ENCODE data around the gene RAPGEF1.
A peak's percentile ranks its signal among the peaks of the same experiment; 100 is the strongest.
"Not testable (repeated sequence)": the region's sequence is repeated elsewhere in the genome, so short reads cannot be mapped to it uniquely, and the experiment has no call there.

The RAPGEF1 gene

DNA sequence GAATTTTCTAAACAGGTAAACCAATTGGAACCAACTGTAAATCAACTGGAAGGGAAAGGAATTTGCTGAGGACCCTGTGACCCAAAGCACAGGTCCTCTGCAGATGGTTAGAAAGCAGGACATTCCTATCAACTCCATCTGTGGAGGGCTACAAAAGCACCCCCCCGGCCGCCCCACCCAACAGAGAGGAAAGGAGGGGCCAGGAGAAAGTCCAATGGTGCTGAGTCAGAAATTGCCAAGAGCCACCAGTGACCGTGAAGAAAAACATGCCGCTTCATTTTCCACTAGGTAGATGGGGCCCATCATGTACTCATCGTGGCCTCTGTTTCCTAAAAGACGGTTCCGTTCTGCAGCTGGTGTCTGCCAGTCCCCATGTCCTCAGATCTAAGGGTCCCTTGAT lies 66.3 kb downstream of the RAPGEF1 start:
- no peak for DNase-seq (ENCODE audit: extremely low read depth in 1 of 2, low read depth in 1 of 2)

DNA sequence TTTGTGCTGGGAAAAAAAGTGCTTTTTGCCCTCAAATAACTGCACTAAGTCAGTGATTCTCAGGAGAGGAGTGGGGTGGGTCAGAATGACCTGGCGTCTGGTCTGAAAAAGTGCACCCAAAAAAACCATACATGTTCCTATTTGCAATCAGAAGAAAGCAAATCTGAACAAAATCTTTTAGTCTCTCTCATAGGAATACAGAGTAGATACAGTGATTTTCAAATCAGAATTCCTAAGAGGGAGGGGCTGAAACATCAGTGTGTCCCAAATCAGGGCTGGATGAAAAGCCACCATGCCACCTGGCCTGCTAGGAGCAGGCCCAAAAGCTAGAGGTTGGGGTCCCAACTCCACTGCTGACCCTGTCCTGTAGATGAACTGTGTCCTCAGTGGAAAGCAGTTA lies 66.8 kb downstream of the RAPGEF1 start:
- DNase-seq (ENCODE audit: extremely low read depth in 1 of 2, low read depth in 1 of 2), result no peak

DNA sequence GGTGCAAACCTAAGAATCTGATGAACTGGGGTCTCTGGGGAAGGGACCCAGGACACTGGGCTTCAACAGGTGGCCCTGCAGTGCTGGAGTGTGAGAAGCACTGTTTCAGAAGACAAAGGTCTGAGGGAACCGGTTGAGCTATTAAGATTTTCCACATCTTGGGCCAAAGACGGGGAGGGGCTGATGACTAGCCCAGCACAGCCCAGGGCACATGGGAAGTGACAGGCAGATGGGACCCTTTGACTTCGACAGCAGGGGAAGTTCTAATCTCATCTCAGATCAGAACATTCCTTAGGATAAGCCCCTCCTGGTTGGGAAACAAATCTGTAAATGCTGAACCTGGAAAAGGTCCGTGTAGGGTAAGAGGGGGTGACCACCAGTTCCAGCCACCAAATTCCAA lies 67.4 kb downstream of the RAPGEF1 start:
- DNase-seq (ENCODE audit: extremely low read depth in 1 of 2, low read depth in 1 of 2), result no peak

DNA sequence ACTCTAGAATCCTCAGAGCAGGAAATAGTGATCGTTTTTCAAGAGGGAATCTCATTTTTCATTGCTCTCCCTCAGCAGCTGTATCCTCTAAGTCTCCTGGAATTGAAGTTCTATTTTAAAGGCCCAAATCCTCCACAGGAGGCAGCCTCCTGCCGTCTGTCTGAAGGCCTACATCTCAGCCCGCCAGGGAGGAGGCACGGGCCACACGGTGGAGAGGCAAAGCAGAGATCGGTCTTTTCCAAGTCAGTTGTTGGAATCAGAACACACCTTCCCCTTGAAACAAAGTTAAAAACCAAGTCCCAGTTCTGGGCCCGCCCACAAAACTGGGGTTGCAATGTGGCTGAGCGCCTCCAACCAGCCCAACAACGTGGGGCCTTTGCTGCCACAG lies 68.7 kb downstream of the RAPGEF1 start:
- DNase-seq (ENCODE audit: extremely low read depth in 1 of 2, low read depth in 1 of 2), result no peak

DNA sequence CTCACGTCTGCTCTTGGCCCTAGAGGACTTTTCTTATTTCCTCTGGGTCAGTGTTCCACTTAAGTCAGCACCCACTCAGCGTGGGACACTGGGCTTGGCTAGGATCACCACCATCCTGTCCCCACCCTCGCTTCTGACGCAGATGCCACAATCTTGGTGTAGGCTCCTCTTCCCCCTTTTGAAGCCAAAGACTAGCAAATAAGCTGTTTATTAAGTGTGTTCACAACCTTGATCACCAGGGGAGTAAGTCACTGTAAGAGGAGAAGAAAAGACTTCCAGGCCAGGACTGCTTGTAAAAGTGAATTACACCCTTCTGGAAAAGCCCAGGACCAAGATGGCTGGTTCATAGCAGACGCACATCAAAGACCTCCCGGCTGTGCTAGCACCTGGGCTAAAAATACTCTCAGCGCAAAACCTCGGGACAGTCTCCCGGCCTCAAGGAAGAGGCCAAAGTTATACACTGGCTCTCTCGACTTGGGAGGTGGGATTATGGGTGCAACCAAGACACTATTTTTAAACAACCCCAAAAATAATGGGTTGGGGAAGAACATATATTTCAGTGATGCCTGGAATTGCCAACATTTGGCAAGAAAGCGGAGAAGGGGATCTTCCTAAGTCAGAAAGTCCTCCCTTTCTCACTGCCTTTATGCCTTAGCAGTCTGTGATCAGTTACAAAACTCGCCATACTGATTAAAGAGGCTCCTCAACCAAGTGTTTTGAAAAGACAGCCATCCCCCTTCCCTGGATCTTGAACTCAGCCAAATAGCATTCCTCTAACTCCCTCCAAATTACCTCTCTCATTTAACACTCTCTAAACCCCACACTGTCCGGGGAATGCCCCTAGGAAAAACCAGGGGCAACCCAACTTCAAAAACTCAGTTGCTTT lies 69.4 kb downstream of the RAPGEF1 start:
- no peak for DNase-seq (ENCODE audit: extremely low read depth in 1 of 2, low read depth in 1 of 2)

DNA sequence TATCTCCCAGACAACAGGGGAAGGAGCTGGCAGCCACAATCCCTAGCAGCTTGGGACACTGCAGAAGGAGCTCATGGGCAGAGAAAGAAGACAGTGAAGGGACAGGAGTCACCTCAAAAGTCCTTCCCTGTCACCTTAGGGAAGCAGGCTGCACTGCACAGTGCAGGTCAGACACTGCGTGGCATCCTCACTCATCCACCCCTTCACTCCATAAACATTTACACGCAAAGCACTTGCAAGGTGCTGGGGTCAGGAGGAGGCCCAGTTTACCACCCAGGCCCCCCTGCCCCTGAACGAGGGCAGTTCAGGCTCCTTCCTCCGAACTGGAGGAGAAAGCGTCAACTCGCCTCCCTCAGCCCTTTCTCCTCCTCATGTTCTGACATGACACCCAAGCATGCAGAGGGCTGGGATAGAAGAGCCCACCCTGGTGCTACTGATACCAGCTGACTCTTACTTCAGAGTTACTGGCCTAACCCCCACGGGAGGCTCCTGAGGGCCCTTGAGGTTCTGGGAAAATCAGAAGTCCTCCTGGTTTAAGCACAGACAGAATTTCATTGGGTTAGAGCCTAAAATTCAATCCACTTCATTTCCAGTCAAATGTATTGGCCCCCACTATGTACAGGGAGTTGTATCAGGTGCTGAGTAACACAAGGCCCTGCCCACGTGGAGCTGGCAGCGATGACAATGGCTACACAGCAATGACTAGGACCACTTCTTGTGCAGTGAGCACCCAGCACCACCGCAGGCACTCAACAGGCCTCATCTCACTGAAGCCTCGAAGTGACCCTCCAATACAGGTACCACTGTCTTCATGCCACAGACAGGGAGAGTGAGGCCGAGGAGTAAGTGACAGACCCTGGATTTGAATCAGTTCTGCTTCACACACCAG lies 70.4 kb downstream of the RAPGEF1 start:
- peak in 1 of 2 donors; percentile 48 for DNase-seq (ENCODE audit: extremely low read depth in 1 of 2, low read depth in 1 of 2)

DNA sequence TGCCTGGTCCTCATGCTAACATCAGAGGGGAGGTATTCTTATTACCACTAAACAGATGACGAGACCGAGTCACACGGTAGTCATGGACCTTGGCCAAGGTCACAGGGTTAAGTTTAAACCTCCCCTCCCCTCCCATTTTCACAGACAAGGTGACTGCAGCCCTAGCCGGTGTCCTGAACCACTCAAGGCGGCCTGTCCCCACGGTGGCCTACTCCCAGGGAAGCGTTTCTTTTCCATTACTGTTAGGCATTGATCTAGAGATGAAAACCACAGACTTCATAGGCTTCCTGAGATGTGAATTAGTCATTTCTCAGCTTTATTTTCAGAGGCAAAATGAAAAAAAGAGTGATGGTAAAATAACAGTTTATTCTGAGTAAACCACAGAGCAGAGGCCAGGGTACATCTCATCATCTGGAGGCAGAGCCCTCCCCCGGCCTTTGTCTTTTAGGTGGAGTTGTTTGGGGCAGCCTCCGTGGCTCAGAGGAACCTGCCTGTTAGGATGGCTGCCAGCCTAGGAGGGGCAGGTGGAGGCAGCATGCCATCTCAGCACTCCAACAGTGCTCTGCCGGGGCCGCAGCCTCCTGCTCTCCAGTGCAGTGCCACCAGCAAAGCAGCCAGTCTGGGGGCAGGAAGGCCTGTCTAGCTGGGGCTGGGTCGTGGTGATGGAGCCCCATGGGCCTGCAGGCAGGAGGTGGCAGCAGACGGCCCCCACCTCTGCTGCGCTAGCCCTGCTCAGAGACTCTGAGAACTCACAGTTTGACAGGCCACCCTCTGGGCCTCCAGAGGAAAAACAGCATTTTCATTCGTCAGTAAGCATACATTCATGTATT lies 71.2 kb downstream of the RAPGEF1 start:
- DNase-seq (ENCODE audit: extremely low read depth in 1 of 2, low read depth in 1 of 2), result peak; percentile 39 to 76

DNA sequence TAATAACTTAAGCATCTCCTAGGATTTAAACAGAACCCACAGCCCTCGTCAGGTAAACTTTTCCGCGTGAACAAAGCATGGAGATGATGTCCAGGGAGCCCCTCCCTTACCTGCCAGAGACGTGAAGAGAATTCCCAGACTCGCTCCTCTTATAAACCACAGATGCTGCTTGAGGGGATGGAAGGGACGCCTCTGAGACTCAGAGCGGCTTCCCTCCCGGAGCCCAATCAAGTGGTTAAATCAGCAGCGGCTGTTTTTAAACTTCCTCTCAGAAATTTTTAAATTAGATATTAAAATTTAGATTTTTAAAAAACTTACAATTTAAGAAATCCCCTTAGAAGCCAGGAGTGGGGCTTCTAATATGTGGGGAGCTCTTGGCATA lies 71.8 kb downstream of the RAPGEF1 start:
- no peak for DNase-seq (ENCODE audit: extremely low read depth in 1 of 2, low read depth in 1 of 2)

DNA sequence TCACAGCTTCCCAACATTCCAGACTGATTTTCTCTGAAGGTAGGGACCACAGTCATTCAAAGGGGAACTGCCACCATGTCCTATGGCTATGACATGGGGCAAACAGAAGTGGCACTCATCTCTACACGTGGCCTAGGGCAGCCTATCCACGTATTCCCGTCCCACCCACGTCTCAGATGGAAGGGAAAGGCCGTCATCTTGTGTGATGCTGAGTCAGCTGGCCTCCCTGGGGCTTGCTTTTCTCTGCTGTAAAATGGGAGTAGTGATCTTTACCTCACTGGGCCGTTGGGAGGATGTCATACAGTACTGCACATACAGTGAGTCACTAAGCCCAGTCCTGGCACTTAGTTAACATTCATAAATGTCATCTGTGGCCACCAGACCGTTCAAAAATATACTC lies 72.3 kb downstream of the RAPGEF1 start:
- DNase-seq (ENCODE audit: extremely low read depth in 1 of 2, low read depth in 1 of 2), result peak in 1 of 2 donors; percentile 68

DNA sequence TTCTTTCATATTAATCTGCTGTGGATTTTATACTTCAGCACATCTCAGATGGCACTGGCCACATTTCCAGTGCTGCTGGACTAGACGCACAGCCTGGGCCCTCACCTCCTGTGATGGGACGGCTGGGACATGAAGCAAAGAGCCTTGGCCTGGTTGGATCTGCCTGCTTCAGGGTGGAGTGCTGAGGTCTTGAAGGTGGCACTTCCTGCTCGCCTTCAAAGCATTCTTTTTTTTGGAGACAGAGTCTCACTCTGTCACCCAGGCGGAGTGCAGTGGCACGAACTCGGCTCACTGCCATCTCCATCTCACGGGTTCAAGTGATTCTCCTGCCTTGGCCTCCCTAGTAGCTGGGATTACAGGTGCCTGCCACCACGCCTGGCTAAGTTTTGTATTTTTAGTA lies 73.1 kb downstream of the RAPGEF1 start:
- DNase-seq (ENCODE audit: extremely low read depth in 1 of 2, low read depth in 1 of 2), result no peak

DNA sequence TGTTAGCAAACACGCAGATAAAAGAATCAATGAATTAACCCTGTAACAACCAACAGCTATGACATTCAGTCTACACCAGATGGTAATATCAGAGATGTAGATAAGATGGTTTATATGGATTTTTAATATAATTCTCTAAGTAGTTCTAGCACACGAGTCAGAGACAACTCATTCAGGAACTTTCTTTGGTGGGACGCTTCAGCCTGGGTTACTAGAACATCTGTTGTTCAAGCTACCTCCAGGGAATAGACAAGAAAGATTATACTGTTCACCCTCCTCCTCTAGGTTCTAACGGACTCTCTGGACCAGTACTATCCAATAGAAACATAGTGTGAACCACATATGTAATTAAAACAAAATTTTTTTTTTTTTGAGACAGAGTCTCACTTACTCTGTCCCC lies 73.8 kb downstream of the RAPGEF1 start:
- DNase-seq (ENCODE audit: extremely low read depth in 1 of 2, low read depth in 1 of 2), result no peak

DNA sequence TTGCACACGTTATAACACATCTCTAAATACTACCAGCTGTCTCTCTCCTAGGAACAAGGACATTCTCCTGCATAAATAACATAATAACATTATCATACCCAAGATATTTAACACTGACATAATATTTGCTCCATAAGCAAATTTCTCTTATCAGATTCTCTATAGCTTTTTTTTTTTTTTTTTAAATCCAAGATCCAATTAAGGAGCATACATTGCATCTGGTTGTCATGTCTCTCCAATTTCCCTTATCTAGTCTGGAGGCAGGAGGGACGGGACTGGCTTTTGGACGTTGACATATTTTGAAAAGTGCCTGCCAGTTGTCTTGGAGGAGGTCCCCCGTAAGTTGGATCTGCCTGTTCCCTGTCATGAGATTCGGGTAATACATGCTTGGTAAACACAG lies 76.6 kb downstream of the RAPGEF1 start:
- DNase-seq (ENCODE audit: extremely low read depth in 1 of 2, low read depth in 1 of 2), result no peak

DNA sequence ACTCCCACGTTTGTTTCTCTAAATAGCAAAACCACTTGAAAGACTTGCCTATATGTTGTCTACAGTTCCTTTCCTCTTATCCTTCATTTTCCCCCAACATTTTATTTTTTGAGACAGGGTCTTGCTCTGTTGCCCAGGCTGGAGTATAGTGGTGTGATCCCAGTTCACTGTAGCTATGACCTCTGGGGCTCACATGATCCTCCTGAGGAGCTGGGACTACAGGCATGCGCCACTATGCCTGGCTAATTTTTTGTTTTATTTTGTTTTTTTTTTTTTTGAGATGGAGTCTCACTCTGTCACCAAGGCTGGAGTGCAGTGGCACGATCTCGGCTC lies 77.6 kb downstream of the RAPGEF1 start:
- not testable (repeated sequence) for DNase-seq (ENCODE audit: extremely low read depth in 1 of 2, low read depth in 1 of 2)

DNA sequence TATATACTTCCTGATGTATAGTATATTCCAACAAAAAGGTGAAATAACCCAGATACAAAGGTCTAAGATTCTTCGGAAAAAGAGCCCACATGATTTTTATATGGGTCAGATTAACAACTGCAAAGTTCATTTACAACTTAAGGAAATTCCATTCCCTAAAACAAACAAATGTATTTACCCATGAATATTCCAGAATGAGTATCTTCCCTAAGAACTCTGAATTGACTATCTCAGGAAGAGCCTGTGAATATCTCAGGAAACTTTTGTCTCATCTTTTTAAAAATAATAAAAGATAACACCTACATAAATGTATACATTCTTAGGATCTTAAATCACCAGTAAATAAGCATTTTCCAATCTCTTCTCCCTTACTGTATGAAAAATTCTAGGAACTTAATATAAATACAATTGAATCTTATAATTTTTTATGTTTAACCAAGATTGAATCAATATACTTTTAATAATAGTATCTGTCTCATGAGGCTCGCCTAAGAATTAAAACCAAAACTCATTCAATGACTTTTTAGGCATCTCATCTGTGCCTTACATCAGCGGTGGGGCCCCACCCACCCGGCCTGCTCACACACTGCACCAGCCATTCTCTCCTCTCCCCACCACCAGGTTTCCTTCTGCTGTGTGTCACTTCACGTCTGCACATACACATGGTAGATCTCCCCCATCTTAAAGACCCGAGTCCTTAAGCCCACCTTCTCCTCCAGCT lies 78.1 kb downstream of the RAPGEF1 start:
- peak; percentile 45 to 60 for DNase-seq (ENCODE audit: extremely low read depth in 1 of 2, low read depth in 1 of 2)

DNA sequence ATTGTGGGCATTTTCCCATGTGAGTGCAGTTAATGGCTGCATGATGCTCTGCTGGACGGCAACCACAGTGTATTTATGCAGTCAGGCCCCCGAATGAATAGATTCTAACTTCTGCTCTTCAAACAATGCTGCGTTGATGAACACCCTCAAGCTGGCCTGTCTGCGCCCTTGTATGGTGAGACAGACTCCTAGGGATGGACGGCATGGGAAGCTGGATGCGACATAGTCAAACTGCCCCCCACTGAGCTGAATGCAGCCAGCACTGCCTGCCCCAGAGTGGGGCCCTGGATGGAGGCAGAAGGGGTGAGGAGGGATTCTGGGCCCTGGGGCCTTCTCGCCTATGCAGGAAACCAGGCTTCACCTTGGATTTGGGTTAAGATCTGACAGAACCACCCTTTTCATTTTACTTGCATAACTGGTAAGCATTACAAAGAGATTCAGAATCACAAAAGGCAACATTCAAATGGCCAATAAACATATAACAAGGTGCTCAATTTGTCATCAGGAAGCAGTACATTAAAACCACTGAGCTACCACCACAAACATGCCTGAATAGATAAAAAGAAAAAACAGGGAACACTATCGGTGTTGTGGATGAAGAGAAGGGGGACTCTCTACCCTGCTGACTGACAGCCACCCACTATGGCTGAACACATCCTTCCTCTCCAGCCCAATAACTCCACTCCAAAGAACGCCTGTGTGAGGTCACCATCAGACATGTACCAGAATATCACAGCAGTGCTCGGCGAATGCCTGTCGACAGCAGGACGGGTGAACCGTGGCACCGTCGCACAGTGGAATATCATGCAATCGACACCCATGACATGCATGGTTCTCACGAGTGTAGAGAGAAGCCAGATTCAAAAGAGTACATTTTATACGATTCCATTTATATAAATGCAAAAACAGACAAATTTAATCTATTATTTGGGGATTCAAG lies 79.1 kb downstream of the RAPGEF1 start:
- DNase-seq (ENCODE audit: extremely low read depth in 1 of 2, low read depth in 1 of 2), result no peak

DNA sequence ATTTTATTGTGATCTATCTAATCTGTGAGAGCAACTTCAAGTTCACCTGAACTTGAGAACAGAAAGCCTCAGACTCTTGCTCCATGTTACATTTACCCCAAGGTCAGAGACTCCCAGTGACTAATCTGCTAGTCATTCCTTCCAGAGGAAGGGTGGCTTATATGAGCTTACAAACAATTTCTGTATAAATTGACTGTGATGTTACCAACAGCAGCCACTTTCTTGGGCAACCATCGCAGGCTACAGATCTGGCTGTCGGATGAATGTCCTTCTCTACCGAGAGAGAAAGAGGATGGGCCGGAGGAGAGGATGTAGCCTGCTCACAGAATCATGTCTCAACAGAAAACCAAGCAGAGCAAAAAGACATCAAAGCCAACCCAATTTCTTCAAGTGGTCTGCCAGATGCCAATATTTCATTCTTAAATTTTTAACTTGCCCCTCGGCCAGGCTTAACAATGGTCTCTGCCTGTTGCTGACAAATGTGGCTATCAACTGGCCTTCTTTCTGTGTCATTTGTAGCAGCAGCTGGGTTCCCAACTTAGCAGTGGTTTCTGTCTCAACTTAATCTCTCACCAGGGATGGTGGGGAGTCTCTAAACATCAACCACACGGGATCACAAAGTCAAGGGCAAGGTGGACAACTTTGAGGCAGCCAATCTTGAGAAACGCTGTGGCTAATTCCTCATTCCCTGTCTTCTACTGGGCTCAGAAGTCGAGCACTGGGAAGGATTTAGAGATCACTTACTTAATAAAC lies 81.3 kb downstream of the RAPGEF1 start:
- DNase-seq (ENCODE audit: extremely low read depth in 1 of 2, low read depth in 1 of 2), result peak in 1 of 2 donors; percentile 42

DNA sequence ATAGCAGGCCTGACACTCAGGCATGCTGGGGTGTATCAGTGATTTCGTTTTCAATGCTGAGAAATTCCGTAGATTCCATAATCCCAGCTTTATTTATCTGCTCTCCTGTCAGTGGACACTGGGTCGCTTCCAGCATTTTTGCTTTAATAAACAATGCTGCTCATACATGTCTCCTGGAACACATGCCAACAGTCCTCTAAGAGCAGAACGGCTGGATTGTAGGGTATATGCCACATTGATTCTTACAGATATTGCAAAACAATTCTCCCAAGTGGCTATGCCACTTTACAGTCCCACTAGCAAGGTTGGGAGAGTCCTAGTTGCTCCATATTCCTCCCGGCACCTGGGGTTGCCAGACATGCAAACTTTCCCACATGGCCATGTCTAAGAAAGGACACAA lies 81.9 kb downstream of the RAPGEF1 start:
- no peak for DNase-seq (ENCODE audit: extremely low read depth in 1 of 2, low read depth in 1 of 2)

DNA sequence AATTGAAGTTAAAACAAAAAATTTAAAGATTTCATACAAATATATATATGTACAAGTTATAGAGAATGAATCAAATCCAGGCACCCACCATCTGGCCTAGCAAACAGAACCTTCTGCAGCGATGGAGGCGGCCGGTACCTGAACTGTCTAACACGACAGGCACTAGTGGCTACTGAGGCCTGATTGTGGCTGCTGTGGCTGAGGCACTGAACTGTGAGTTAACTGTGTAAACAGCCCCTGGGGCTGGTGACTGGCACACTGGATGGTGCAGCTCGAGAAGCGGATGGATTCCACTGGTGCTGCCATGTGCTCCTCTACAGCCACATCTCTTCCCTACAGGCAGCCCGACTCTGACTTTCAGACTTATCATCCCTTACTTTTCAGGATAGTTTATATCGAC lies 82.4 kb downstream of the RAPGEF1 start:
- DNase-seq (ENCODE audit: extremely low read depth in 1 of 2, low read depth in 1 of 2), result no peak

DNA sequence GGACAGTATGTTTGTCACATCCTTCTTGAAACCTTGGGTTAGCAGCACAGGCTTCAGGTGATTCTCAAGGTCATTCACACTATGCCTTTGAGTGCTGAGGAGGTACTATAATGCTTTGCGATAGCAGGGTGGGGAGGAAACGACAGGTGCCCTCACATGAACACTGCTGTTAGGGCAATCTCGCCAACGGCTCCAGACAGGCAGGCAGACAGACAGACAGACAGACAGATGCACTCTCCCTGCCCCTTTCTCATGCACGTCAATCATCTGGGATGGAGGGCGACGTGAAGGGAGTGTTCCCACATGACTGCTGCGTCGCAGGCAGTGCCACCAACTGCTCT lies 82.9 kb downstream of the RAPGEF1 start:
- DNase-seq (ENCODE audit: extremely low read depth in 1 of 2, low read depth in 1 of 2), result no peak
